CD8-positive, alpha-beta memory T cell (primary cell): Measurements from ENCODE around the gene ASB4. TPM values are rescaled to one million over a fixed set of nuclear protein-coding genes. Genes with fewer than 3 reads are reported as not detected.
"Not testable (repeated sequence)": the region's sequence is repeated elsewhere in the genome, so short reads cannot be mapped to it uniquely, and the experiment has no call there.

Experiments
- CTCF ChIA-PET: fragments of 350-600 bp; sonication (Branson Sonifier 250); formaldehyde crosslinking; loops from one replicate; lab custom pipeline; 2021; ENCODE audit warnings: antibody characterized with exemption; lab: Charles Lee
- POLR2A ChIA-PET: fragments of 350-600 bp; sonication (Branson Sonifier 250); formaldehyde crosslinking; loops from one replicate; lab custom pipeline; 2021; ENCODE audit warnings: antibody characterized with exemption; lab: Charles Lee
- DNase-seq, 5 donors: peaks; one replicate each; pipeline versions ENCODE4 v3.0.0 to v3.0.0-alpha.2; 2020 to 2022; ENCODE audit warnings: mixed read lengths in 1 of 5
- H3K27ac ChIP-seq: one replicate; pipeline ENCODE4 v1.7.0; 2013; ENCODE audit warnings: low read depth, mild to moderate bottlenecking, low read length, moderate library complexity
- H3K27me3 ChIP-seq: 2 replicates; pipeline ENCODE4 v1.7.0; 2013; ENCODE audit warnings: low read length, mild to moderate bottlenecking; ENCODE audit not compliant: insufficient read depth, poor library complexity, severe bottlenecking
- H3K36me3 ChIP-seq: 2 replicates; pipeline ENCODE4 v1.7.0; 2013; ENCODE audit warnings: mild to moderate bottlenecking, low read length, moderate library complexity; ENCODE audit not compliant: insufficient read depth
- H3K4me1 ChIP-seq: 2 replicates; pipeline ENCODE4 v1.7.0; 2013; ENCODE audit warnings: mild to moderate bottlenecking, low read length, moderate library complexity; ENCODE audit not compliant: insufficient read depth
- H3K4me3 ChIP-seq: 2 replicates; pipeline ENCODE4 v1.7.0; 2013; ENCODE audit warnings: mild to moderate bottlenecking, low read length
- H3K9me3 ChIP-seq: 2 replicates; pipeline ENCODE4 v1.7.0; 2013; ENCODE audit warnings: mild to moderate bottlenecking, low read length
- H3K27ac Mint-ChIP-seq, 8 donors: one replicate each; pipeline ENCODE4 v1.8.0; 2020 to 2021; ENCODE audit warnings: mixed read lengths in 8 of 8, mild to moderate bottlenecking in 6 of 8, inconsistent platforms in 3 of 8, moderate library complexity in 3 of 8
- H3K27me3 Mint-ChIP-seq, 2 donors: one replicate each; pipeline ENCODE4 v1.8.0; 2020 to 2021; ENCODE audit warnings: mixed read lengths in 2 of 2, mild to moderate bottlenecking in 1 of 2, moderate library complexity in 1 of 2
- H3K36me3 Mint-ChIP-seq, 3 donors: one replicate each; pipeline ENCODE4 v1.8.0; 2020 to 2021; ENCODE audit warnings: mixed read lengths in 3 of 3, inconsistent platforms in 1 of 3, mild to moderate bottlenecking in 1 of 3
- H3K4me1 Mint-ChIP-seq, 3 donors: one replicate each; pipeline ENCODE4 v1.8.0; 2020 to 2021; ENCODE audit warnings: mixed read lengths in 3 of 3, inconsistent platforms in 1 of 3, mild to moderate bottlenecking in 1 of 3
- H3K4me3 Mint-ChIP-seq, 7 donors: one replicate each; pipeline ENCODE4 v1.8.0; 2020 to 2021; ENCODE audit warnings: mixed read lengths in 7 of 7, mild to moderate bottlenecking in 6 of 7, moderate library complexity in 4 of 7, inconsistent platforms in 2 of 7
- H3K9me3 Mint-ChIP-seq, 5 donors: one replicate each; pipeline ENCODE4 v1.8.0; 2020 to 2022; ENCODE audit warnings: mixed read lengths in 5 of 5, mild to moderate bottlenecking in 3 of 5, moderate library complexity in 2 of 5, inconsistent platforms in 1 of 5
- polyA plus RNA-seq: library from polyadenylated mRNA; unstranded; fragments of 300-500 nt; fragmentation: Illumina TruSeq; gene quantifications from one replicate; pipeline ENCODE4 v1.2.3, GENCODE V29; 2021
- total RNA-seq, 2 experiments: library from RNA; stranded (reverse); gene quantifications; one replicate each; pipeline ENCODE4 v1.2.3, GENCODE V29; 2021

The ASB4 gene
- total and polyA plus RNA-seq, 3 experiments from 2014 or later = not detected

GRCh38 chr7:95457947-95458346, 27.8 kb upstream of the ASB4 start:
- no peaks in the 10 kb centered on the region for H3K4me1 Mint-ChIP-seq
- H3K36me3 Mint-ChIP-seq = peaks cover 0 to 10% (median 0%) of the 10 kb centered on the region in 3 donors
- no peaks in the 10 kb centered on the region for H3K9me3 ChIP-seq
- peaks cover 0 to 9% (median 5%) of the 10 kb centered on the region in 5 donors for H3K9me3 Mint-ChIP-seq
- DNase-seq = no peak
- ChIA-PET CTCF (no interaction called here), POLR2A (no interaction called here)
- peaks cover 5 to 45% of the 10 kb centered on the region in 2 donors for H3K27me3 Mint-ChIP-seq
- no peak overlapping the region for H3K4me3 Mint-ChIP-seq
- no peak overlapping the region for H3K4me3 ChIP-seq
- no peak overlapping the region for H3K27ac Mint-ChIP-seq
- no peaks in the 10 kb centered on the region for H3K4me1 ChIP-seq
- no peak overlapping the region for H3K27ac ChIP-seq
- H3K36me3 ChIP-seq = no peaks in the 10 kb centered on the region
- H3K27me3 ChIP-seq = no peaks in the 10 kb centered on the region

- H3K4me1 Mint-ChIP-seq, H3K36me3 ChIP-seq, H3K4me3 Mint-ChIP-seq, H3K4me3 ChIP-seq, CTCF ChIA-PET, H3K9me3 ChIP-seq, H3K4me1 ChIP-seq, POLR2A ChIA-PET, H3K9me3 Mint-ChIP-seq, H3K27ac Mint-ChIP-seq, H3K27ac ChIP-seq, H3K27me3 ChIP-seq, DNase-seq: not testable (repeated sequence)
- H3K27me3 Mint-ChIP-seq = peaks cover 5 to 45% of the 10 kb centered on the region in 2 donors
- H3K36me3 Mint-ChIP-seq = peaks cover 0 to 13% (median 0%) of the 10 kb centered on the region in 3 donors
These were observed 25.1 kb upstream of the ASB4 start for GRCh38 chr7:95460653-95461052.

- Mint-ChIP-seq H3K36me3 (peaks cover 0 to 3% (median 0%) of the 10 kb centered on the region in 3 donors), H3K4me1 (peaks cover 8 to 12% (median 8%) of the 10 kb centered on the region in 3 donors), H3K27me3 (peaks cover 2 to 10% of the 10 kb centered on the region in 2 donors), H3K9me3 (peaks cover 0 to 3% (median 0%) of the 10 kb centered on the region in 5 donors), H3K4me3 (no peak overlapping the region), H3K27ac (no peak overlapping the region)
- H3K27me3 ChIP-seq = no peaks in the 10 kb centered on the region
- H3K4me3 ChIP-seq = no peak overlapping the region
- H3K36me3 ChIP-seq = no peaks in the 10 kb centered on the region
- ChIA-PET POLR2A (no interaction called here), CTCF (interaction anchor here (3.0 kb wide), 1 partner anchor 8 kb away, joined by 14 read pairs; no protein-coding TSS in a partner anchor)
- no peak for DNase-seq
- H3K4me1 ChIP-seq = peaks cover 6% of the 10 kb centered on the region
- no peak overlapping the region for H3K27ac ChIP-seq
- H3K9me3 ChIP-seq = no peaks in the 10 kb centered on the region
These were observed 17.7 kb upstream of the ASB4 start for GRCh38 chr7:95467912-95468607.

GRCh38 chr7:95469187-95469586, 16.6 kb upstream of the ASB4 start:
- ChIA-PET POLR2A (no interaction called here), CTCF (no interaction called here)
- H3K4me3 ChIP-seq = no peak overlapping the region
- no peaks in the 10 kb centered on the region for H3K36me3 ChIP-seq
- H3K4me1 ChIP-seq = peaks cover 6% of the 10 kb centered on the region
- no peaks in the 10 kb centered on the region for H3K9me3 ChIP-seq
- Mint-ChIP-seq H3K36me3 (no peaks in the 10 kb centered on the region), H3K9me3 (no peaks in the 10 kb centered on the region), H3K27me3 (peaks cover 2 to 10% of the 10 kb centered on the region in 2 donors), H3K4me3 (no peak overlapping the region), H3K27ac (no peak overlapping the region), H3K4me1 (peaks cover 8 to 12% (median 8%) of the 10 kb centered on the region in 3 donors)
- no peak for DNase-seq
- H3K27me3 ChIP-seq = no peaks in the 10 kb centered on the region
- no peak overlapping the region for H3K27ac ChIP-seq

- Histone ChIP-seq H3K4me1 (peaks cover 6% of the 10 kb centered on the region), H3K27ac (no peak overlapping the region), H3K27me3 (no peaks in the 10 kb centered on the region), H3K9me3 (no peaks in the 10 kb centered on the region), H3K4me3 (no peak overlapping the region), H3K36me3 (no peaks in the 10 kb centered on the region)
- Mint-ChIP-seq H3K36me3 (no peaks in the 10 kb centered on the region), H3K4me1 (peaks cover 8 to 12% (median 8%) of the 10 kb centered on the region in 3 donors), H3K4me3 (no peak overlapping the region), H3K27ac (peak overlapping the region in 1 of 8 donors; percentile 46), H3K27me3 (peaks cover 2 to 10% of the 10 kb centered on the region in 2 donors), H3K9me3 (no peaks in the 10 kb centered on the region)
- ChIA-PET POLR2A (no interaction called here), CTCF (no interaction called here)
- no peak for DNase-seq
These were observed 15.9 kb upstream of the ASB4 start for GRCh38 chr7:95469848-95470247.

GRCh38 chr7:95470452-95470851, 15.3 kb upstream of the ASB4 start:
- Mint-ChIP-seq H3K27ac (peak overlapping the region in 1 of 8 donors; percentile 21), H3K9me3 (no peaks in the 10 kb centered on the region), H3K36me3 (no peaks in the 10 kb centered on the region), H3K4me3 (no peak overlapping the region), H3K27me3 (peaks cover 2 to 10% of the 10 kb centered on the region in 2 donors), H3K4me1 (peaks cover 8 to 12% (median 8%) of the 10 kb centered on the region in 3 donors)
- ChIA-PET POLR2A (no interaction called here), CTCF (no interaction called here)
- Histone ChIP-seq H3K4me3 (no peak overlapping the region), H3K27me3 (no peaks in the 10 kb centered on the region), H3K36me3 (no peaks in the 10 kb centered on the region), H3K4me1 (peaks cover 6% of the 10 kb centered on the region), H3K27ac (no peak overlapping the region), H3K9me3 (no peaks in the 10 kb centered on the region)
- no peak for DNase-seq

- Mint-ChIP-seq H3K4me1 (peaks cover 8 to 12% (median 8%) of the 10 kb centered on the region in 3 donors), H3K27me3 (peaks cover 2 to 7% of the 10 kb centered on the region in 2 donors), H3K27ac (no peak overlapping the region), H3K36me3 (no peaks in the 10 kb centered on the region), H3K4me3 (no peak overlapping the region), H3K9me3 (no peaks in the 10 kb centered on the region)
- H3K4me1 ChIP-seq = peaks cover 6% of the 10 kb centered on the region
- H3K4me3 ChIP-seq = no peak overlapping the region
- no peaks in the 10 kb centered on the region for H3K36me3 ChIP-seq
- POLR2A ChIA-PET = no interaction called here
- no peaks in the 10 kb centered on the region for H3K27me3 ChIP-seq
- no peak for DNase-seq
- CTCF ChIA-PET = no interaction called here
- no peaks in the 10 kb centered on the region for H3K9me3 ChIP-seq
- no peak overlapping the region for H3K27ac ChIP-seq
These were observed 14.7 kb upstream of the ASB4 start for GRCh38 chr7:95471071-95471470.

- H3K9me3 ChIP-seq = no peaks in the 10 kb centered on the region
- no peaks in the 10 kb centered on the region for H3K27me3 ChIP-seq
- H3K4me1 ChIP-seq = peaks cover 10% of the 10 kb centered on the region
- H3K9me3 Mint-ChIP-seq = no peaks in the 10 kb centered on the region
- POLR2A ChIA-PET = interaction anchor here (0.6 kb wide), 1 partner anchor 29 kb away, joined by 3 read pairs; no protein-coding TSS in a partner anchor
- CTCF ChIA-PET = interaction anchor here (1.3 kb wide), 1 partner anchor 77 kb away, joined by 4 read pairs; the partner anchor contains the start of gene PON3
- peaks cover 11 to 16% (median 15%) of the 10 kb centered on the region in 3 donors for H3K4me1 Mint-ChIP-seq
- DNase-seq = no peak
- no peak overlapping the region for H3K4me3 Mint-ChIP-seq
- no peak overlapping the region for H3K27ac ChIP-seq
- H3K36me3 Mint-ChIP-seq = no peaks in the 10 kb centered on the region
- H3K27ac Mint-ChIP-seq = no peak overlapping the region
- H3K4me3 ChIP-seq = no peak overlapping the region
- peaks cover 1 to 2% of the 10 kb centered on the region in 2 donors for H3K27me3 Mint-ChIP-seq
- H3K36me3 ChIP-seq = no peaks in the 10 kb centered on the region
These were observed 13.1 kb upstream of the ASB4 start for GRCh38 chr7:95472581-95473161.
